H1 (cell line): ENCODE data around the gene TFR2. TPM values are rescaled to one million over a fixed set of nuclear protein-coding genes. Genes with fewer than 3 reads are reported as not detected.

Source experiments
- CBX8 ChIP-seq: fragments of 300-800, 300-1000 bp; sonication (generic); IDR thresholded peaks from 2 replicates; pipeline ENCODE4 v1.7.1; 2016; ENCODE audit warnings: low read depth, low read length, borderline replicate concordance
- CHD2 ChIP-seq: IDR thresholded peaks from 2 replicates; pipeline ENCODE4 v1.6.1; 2012; ENCODE audit warnings: low read length, improper control_type of control experiment
- CHD7 ChIP-seq: fragments of 300-600 bp; sonication (generic); IDR thresholded peaks from 2 replicates; pipeline ENCODE4 v1.7.1; 2012; ENCODE audit warnings: low read length, moderate library complexity, mild to moderate bottlenecking, inconsistent platforms; ENCODE audit not compliant: insufficient replicate concordance
- HDAC2 ChIP-seq, 2 experiments: fragments of 300-600 bp in 1 of 2; sonication (generic) in 1 of 2; IDR thresholded peaks; 2 replicates each; pipeline ENCODE4 v1.6.1; 2011 to 2012; ENCODE audit warnings: low read depth in 2 of 2, low read length in 2 of 2, mild to moderate bottlenecking in 2 of 2, moderate library complexity in 2 of 2, borderline replicate concordance in 1 of 2, inconsistent platforms in 1 of 2
- MAX ChIP-seq: IDR thresholded peaks from 2 replicates; pipeline ENCODE4 v1.6.1; 2012; ENCODE audit warnings: inconsistent platforms
- RFX5 ChIP-seq: IDR thresholded peaks from 2 replicates; pipeline ENCODE4 v1.6.1; 2011; ENCODE audit warnings: low read depth, low read length, improper control_type of control experiment, borderline replicate concordance
- SP2 ChIP-seq: IDR thresholded peaks from 2 replicates; pipeline ENCODE4 v1.6.1; 2012; ENCODE audit warnings: mild to moderate bottlenecking, low read length, inconsistent platforms
- YY1 ChIP-seq: IDR thresholded peaks from 2 replicates; pipeline ENCODE4 v1.6.1; 2011; ENCODE audit warnings: low read depth, mild to moderate bottlenecking, low read length
- polyA plus RNA-seq, 7 experiments: library from polyadenylated mRNA; depleted of rRNA in 3 of 7; stranded (reverse) in 5 of 7; unstranded in 2 of 7; fragments of >200 nt in 5 of 7; fragments of 200-250 nt in 2 of 7; gene quantifications; 1 replicate in 5 of 7; 2 replicates in 1 of 7; 4 replicates in 1 of 7; pipeline versions ENCODE4 v1.2.1 to v1.2.3, GENCODE V29; 2011 to 2013; ENCODE audit warnings: missing spikeins in 2 of 7, mixed read lengths in 2 of 7
- total RNA-seq: library from RNA; stranded (reverse); fragmentation: NEBNext Ultra II Directional; extraction: Animal tissue kit (Norgen Biotek cat#: 25700); gene quantifications from 2 replicates; pipeline ENCODE4 v1.2.1, GENCODE V29; 2021

Gene TFR2
- total and polyA plus RNA-seq, 2 of the 8 experiments (the other 6 are each of a cell fraction or from before 2014, with no cell fraction given) = 4.6 to 5.7 TPM

DNA sequence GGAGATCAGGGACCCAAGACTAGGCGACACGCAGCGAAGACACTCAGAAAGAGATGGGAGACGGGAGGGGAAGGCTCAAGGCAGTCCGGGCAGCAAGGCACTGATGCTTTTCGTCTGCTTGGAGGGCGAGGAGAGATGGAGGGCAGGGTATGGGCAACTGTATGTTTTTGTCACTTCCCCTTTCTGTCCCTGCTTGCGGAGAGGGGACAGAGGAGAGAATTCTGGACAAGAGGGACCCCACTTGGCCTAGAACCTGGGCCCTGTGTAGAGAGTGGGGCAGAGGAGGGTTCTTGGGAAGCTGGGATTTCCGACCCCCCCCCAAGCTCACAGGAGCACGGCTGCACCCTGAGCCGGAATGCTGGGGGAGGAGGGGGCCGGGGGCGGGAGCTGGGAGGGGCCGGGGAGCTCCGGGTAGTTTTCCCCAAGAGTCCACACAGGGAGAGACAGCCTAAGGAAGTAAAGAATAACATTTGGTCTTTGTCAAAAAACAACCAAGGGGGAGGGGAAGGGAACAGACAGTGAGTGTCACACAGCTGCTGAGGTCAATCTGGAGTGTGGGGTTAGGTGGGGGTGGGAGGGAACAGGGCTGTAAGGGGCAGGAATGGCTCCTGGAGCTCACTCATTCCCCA, 57.2 kb downstream of the TFR2 start (continued):
- TF ChIP-seq YY1 (no peak), SP2 (no peak), CBX8 (no peak), MAX (no peak), RFX5 (no peak), HDAC2 (IDR thresholded peaks at IDR 0.05; ENCODE audit: borderline replicate concordance in 1 of 2, low read depth in 2 of 2, low read length in 2 of 2) (no peak), CHD2 (no peak), CHD7 (no peak)
